GM12878 (cell line): ENCODE results near the gene SNAPIN. TPM values are rescaled to one million over a fixed set of nuclear protein-coding genes. Genes with fewer than 3 reads are reported as not detected.

Experiments
- ATAC-seq: fragments of 200-7000 bp; cut with Tn5 transposase; 3 replicates; pipeline ENCODE4 v1.9.1; 2020; ENCODE audit warnings: mild to moderate bottlenecking, moderate library complexity
- BruUV-seq: library from RNA; stranded (reverse); fragments of 400-500 nt; replicated peaks from 2 replicates; lab custom pipeline; 2021; lab: Mats Ljungman, UMichigan
- CTCF ChIA-PET: fragments of 300-600 bp; sonication (Branson Sonifier 250); formaldehyde crosslinking; extraction: SDS; loops from one replicate; lab custom pipeline; 2021; ENCODE audit warnings: inconsistent platforms; lab: Yijun Ruan, JAX
- POLR2A ChIA-PET: fragments of 350-600 bp; formaldehyde crosslinking; extraction: SDS; loops from one replicate; lab custom pipeline; 2021; ENCODE audit warnings: inconsistent platforms; lab: Charles Lee
- RAD21 ChIA-PET: fragments of 300-600 bp; sonication (Branson Sonifier 250); formaldehyde crosslinking; loops from one replicate; lab custom pipeline; 2023; ENCODE audit warnings: antibody characterized with exemption; ENCODE audit not compliant: unreplicated experiment; lab: Charles Lee
- SMC1A ChIA-PET: fragments of 300-600 bp; sonication (Branson Sonifier 250); formaldehyde crosslinking; loops from one replicate; lab custom pipeline; 2023; ENCODE audit not compliant: unreplicated experiment, uncharacterized antibody; lab: Charles Lee
- DNase-seq: peaks from one replicate; pipeline ENCODE4 v3.0.0-alpha.2; 2011; ENCODE audit warnings: low read depth, low spot score
- FAIRE-seq: peaks from 3 replicates; lab custom pipeline; 2011; peaks lifted over from hg19 to GRCh38; lab: Jason Lieb, UNC
- H2AFZ ChIP-seq: 2 replicates; pipeline ENCODE4 v1.6.0; 2011; ENCODE audit warnings: low read depth, low read length, control low read depth; ENCODE audit not compliant: control insufficient read depth
- H3K27ac ChIP-seq: 2 replicates; pipeline ENCODE4 v1.5.1; 2011; ENCODE audit warnings: control low read depth; ENCODE audit not compliant: control insufficient read depth, insufficient read depth
- H3K27me3 ChIP-seq, 2 experiments: replicated peaks in 1 of 2; 2 replicates each; pipeline versions ENCODE4 v1.6.0 to v1.6.1; 2011; ENCODE audit warnings: low read length in 1 of 2; ENCODE audit not compliant: control insufficient read depth in 2 of 2, insufficient read depth in 2 of 2
- H3K36me3 ChIP-seq, 2 experiments: 2 replicates each; pipeline ENCODE4 v1.5.1; 2011; ENCODE audit warnings: low read length in 1 of 2; ENCODE audit not compliant: control insufficient read depth in 2 of 2, insufficient read depth in 2 of 2
- H3K4me1 ChIP-seq: 2 replicates; pipeline ENCODE4 v1.6.1; 2011; ENCODE audit warnings: mild to moderate bottlenecking, low read length, moderate library complexity, mixed read lengths; ENCODE audit not compliant: control insufficient read depth, insufficient read depth
- H3K4me2 ChIP-seq: 2 replicates; pipeline ENCODE4 v1.6.0; 2011; ENCODE audit warnings: control low read depth; ENCODE audit not compliant: control insufficient read depth, insufficient read depth
- H3K4me3 ChIP-seq: fragments of 200-600 bp; sonication (generic); 2 replicates; pipeline ENCODE4 v1.5.1; 2016
- H3K79me2 ChIP-seq: 2 replicates; pipeline ENCODE4 v1.6.0; 2011; ENCODE audit warnings: low read length; ENCODE audit not compliant: control insufficient read depth, insufficient read depth
- H3K9ac ChIP-seq: 2 replicates; pipeline ENCODE4 v1.8.0; 2011; ENCODE audit warnings: low read length, control low read depth, mixed read lengths; ENCODE audit not compliant: control insufficient read depth, insufficient read depth
- H3K9me3 ChIP-seq: replicated peaks from 3 replicates; pipeline ENCODE4 v1.5.1; 2011; ENCODE audit warnings: mild to moderate bottlenecking, low read length; ENCODE audit not compliant: control insufficient read depth, insufficient read depth
- H4K20me1 ChIP-seq: 2 replicates; pipeline ENCODE4 v1.6.0; 2011; ENCODE audit not compliant: control insufficient read depth, insufficient read depth
- BHLHE40 ChIP-seq, 2 experiments: fragments of 450-650 bp in 1 of 2; IDR thresholded peaks; 2 replicates each; pipeline ENCODE4 v1.6.1; 2011 to 2017; ENCODE audit warnings: low read depth in 2 of 2, borderline replicate concordance in 1 of 2, improper control_type of control experiment in 1 of 2, low read length in 1 of 2, mild to moderate bottlenecking in 1 of 2
- BMI1 ChIP-seq: fragments of 450-650 bp; IDR thresholded peaks from 2 replicates; pipeline ENCODE4 v1.6.1; 2016; ENCODE audit warnings: mild to moderate bottlenecking, moderate library complexity, borderline replicate concordance
- EZH2 ChIP-seq: IDR thresholded peaks from 2 replicates; pipeline ENCODE4 v1.6.1; 2012; ENCODE audit warnings: low read depth, mild to moderate bottlenecking, control low read depth, inconsistent platforms, low read length, borderline replicate concordance; ENCODE audit not compliant: control insufficient read depth
- NR2C1 ChIP-seq: fragments of 450-650 bp; IDR thresholded peaks from 2 replicates; pipeline ENCODE4 v1.6.1; 2017; ENCODE audit warnings: antibody characterized with exemption, mild to moderate bottlenecking, moderate library complexity
- PAX5 ChIP-seq: IDR thresholded peaks from 2 replicates; pipeline ENCODE4 v1.6.1; 2011; ENCODE audit warnings: low read depth, low read length, borderline replicate concordance
- RBBP5 ChIP-seq: fragments of 200-600 bp; sonication (generic); conservative IDR thresholded peaks from 2 replicates; pipeline ENCODE4 v1.6.1; 2016
- RELB ChIP-seq: fragments of 450-650 bp; IDR thresholded peaks from 2 replicates; pipeline ENCODE4 v1.6.1; 2017; ENCODE audit warnings: low read depth, mild to moderate bottlenecking, moderate library complexity
- SREBF1 ChIP-seq: IDR thresholded peaks from 2 replicates; pipeline ENCODE4 v1.6.1; 2012; ENCODE audit warnings: mild to moderate bottlenecking, low read length
- TARDBP ChIP-seq: IDR thresholded peaks from 2 replicates; pipeline ENCODE4 v1.6.1; 2016; ENCODE audit warnings: borderline replicate concordance
- TBL1XR1 ChIP-seq: IDR thresholded peaks from 2 replicates; pipeline ENCODE4 v1.6.1; 2012; ENCODE audit warnings: low read depth, low read length, improper control_type of control experiment
- USF2 ChIP-seq: IDR thresholded peaks from 2 replicates; pipeline ENCODE4 v1.6.1; 2011; ENCODE audit warnings: low read depth, low read length, improper control_type of control experiment, borderline replicate concordance
- ZNF622 ChIP-seq: fragments of 450-650 bp; IDR thresholded peaks from 2 replicates; pipeline ENCODE4 v1.6.1; 2017; ENCODE audit warnings: mild to moderate bottlenecking, inconsistent platforms
- ZZZ3 ChIP-seq: IDR thresholded peaks from 2 replicates; pipeline ENCODE4 v1.6.1; 2011; ENCODE audit warnings: low read depth; ENCODE audit not compliant: control insufficient read depth, insufficient read length
- WGBS: methylation state at CpG from one replicate; pipeline ENCODE4 v1.1.6; 2016; ENCODE audit warnings: low lambda C conversion rate; ENCODE audit not compliant: insufficient replicate concordance, insufficient coverage; ENCODE audit errors: missing lambda C conversion rate; 5-methylcytosine and 5-hydroxymethylcytosine counted together
- in situ Hi-C: fragments of 300-500 bp; cut with MboI; formaldehyde crosslinking; loops from 9 replicates; pipeline ENCODE4 v1.14.3; 2018; ENCODE audit warnings: mixed read lengths
- intact Hi-C: fragments of 100-400 bp; cut with micrococcal nuclease; formaldehyde crosslinking; loops from one replicate; pipeline ENCODE4 v1.14.2; 2022; ENCODE audit not compliant: unreplicated experiment
- polyA plus RNA-seq, 11 experiments: library from polyadenylated mRNA; depleted of rRNA in 4 of 11; unstranded in 6 of 11; stranded (reverse) in 5 of 11; fragments of >200 nt; fragmentation: Nextera tagmentation in 4 of 11; fragmentation: Illumina TruSeq in 1 of 11; extraction: Ambion mirVana in 4 of 11; extraction: Trizol in 1 of 11; gene quantifications; 1 replicate in 1 of 11; 2 replicates in 10 of 11; pipeline versions ENCODE4 v1.2.1 to v1.2.3, GENCODE V29; 2011 to 2016; ENCODE audit warnings: inconsistent platforms in 2 of 11, missing spikeins in 2 of 11, low read depth in 1 of 11
- total RNA-seq, 4 experiments: library from RNA; depleted of rRNA in 3 of 4; stranded (reverse); fragments of >200 nt in 3 of 4; fragmentation: Illumina TruSeq in 1 of 4; extraction: Trizol in 1 of 4; gene quantifications; 2 replicates each; pipeline versions ENCODE4 v1.2.1 to v1.2.3, GENCODE V29; 2013 to 2021
- TF ChIP-seq, protein P1 (sequence below): IDR thresholded peaks from 2 replicates; pipeline ENCODE4 v1.6.1; 2012; ENCODE audit warnings: mild to moderate bottlenecking, low read depth, low read length
- TF ChIP-seq, protein P2 (sequence below): fragments of 450-650 bp; IDR thresholded peaks from 2 replicates; pipeline ENCODE4 v1.6.1; 2016; ENCODE audit warnings: mild to moderate bottlenecking

SNAPIN gene
- total and polyA plus RNA-seq, 10 of the 15 experiments (the other 5 are each of a cell fraction or from before 2014, with no cell fraction given): 12.4 to 78.1 (median 38.6) TPM

DNA sequence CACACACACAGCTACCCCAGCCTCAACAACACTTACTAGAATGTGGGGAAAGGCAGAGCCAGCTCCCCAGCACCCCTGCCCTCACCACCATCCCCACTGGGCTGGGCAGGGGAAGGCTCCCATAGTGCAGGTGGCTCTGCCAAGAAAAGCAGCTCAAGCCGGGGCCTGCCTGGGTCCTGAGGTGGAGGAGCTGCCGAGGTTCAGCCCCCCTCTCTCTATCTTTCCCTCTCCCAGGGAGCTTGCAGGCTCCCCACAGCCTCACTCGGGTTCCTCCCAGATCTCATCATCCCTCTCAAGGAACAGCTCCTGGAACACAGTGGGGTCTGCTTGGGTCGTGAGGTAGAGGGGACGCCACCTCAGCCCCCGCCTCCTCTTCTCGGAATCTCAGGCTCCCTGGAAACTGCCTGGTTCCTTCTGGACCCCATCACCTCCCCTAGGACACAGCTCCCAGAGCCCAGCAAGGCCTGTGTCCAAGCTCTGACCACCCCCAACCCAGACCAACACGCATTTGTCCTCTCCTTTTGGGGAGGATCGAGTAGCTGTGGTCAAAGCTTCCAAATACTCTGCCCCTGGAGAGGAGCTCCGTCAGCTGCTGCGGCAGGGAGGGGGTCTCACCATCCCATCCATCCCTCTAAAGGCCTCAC lies 46.3 kb upstream of the SNAPIN start:
- in situ Hi-C loops (no loop called here), intact Hi-C loops (no loop called here)
- peaks cover 14% of the 10 kb centered on the region for H3K4me1 ChIP-seq
- no peak overlapping the region for H2AFZ ChIP-seq
- WGBS: 34% methylated on average over 11 of the region's 11 CpGs
- ChIA-PET CTCF (interaction anchor here (0.7 to 7.8 kb wide), 4 partner anchors 13 to 78 kb away, joined by 3 to 66 read pairs (median 4); partner anchors contain the start of genes S100A1 and S100A13), POLR2A (interaction anchor here (1.4 kb wide), 1 partner anchor 12 kb away, joined by 3 read pairs; no protein-coding TSS in a partner anchor), RAD21 (no interaction called here), SMC1A (no interaction called here)
- H3K79me2 ChIP-seq: no peaks in the 10 kb centered on the region
- DNase-seq: no peak
- FAIRE-seq: no peak
- ATAC-seq: no peak
- no peaks in the 10 kb centered on the region for H3K9me3 ChIP-seq
- no peak overlapping the region for H3K4me3 ChIP-seq
- no peak for TF ChIP-seq NR2C1
- TF ChIP-seq RBBP5: no peak
- no peak for TF ChIP-seq RELB
- no peak for TF ChIP-seq ZZZ3
- TF ChIP-seq, protein P1, sequence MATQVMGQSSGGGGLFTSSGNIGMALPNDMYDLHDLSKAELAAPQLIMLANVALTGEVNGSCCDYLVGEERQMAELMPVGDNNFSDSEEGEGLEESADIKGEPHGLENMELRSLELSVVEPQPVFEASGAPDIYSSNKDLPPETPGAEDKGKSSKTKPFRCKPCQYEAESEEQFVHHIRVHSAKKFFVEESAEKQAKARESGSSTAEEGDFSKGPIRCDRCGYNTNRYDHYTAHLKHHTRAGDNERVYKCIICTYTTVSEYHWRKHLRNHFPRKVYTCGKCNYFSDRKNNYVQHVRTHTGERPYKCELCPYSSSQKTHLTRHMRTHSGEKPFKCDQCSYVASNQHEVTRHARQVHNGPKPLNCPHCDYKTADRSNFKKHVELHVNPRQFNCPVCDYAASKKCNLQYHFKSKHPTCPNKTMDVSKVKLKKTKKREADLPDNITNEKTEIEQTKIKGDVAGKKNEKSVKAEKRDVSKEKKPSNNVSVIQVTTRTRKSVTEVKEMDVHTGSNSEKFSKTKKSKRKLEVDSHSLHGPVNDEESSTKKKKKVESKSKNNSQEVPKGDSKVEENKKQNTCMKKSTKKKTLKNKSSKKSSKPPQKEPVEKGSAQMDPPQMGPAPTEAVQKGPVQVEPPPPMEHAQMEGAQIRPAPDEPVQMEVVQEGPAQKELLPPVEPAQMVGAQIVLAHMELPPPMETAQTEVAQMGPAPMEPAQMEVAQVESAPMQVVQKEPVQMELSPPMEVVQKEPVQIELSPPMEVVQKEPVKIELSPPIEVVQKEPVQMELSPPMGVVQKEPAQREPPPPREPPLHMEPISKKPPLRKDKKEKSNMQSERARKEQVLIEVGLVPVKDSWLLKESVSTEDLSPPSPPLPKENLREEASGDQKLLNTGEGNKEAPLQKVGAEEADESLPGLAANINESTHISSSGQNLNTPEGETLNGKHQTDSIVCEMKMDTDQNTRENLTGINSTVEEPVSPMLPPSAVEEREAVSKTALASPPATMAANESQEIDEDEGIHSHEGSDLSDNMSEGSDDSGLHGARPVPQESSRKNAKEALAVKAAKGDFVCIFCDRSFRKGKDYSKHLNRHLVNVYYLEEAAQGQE: no peak
- TF ChIP-seq BHLHE40 (IDR thresholded peaks at IDR 0.05; ENCODE audit: borderline replicate concordance in 1 of 2, low read depth in 2 of 2, low read length in 1 of 2): no peak
- TF ChIP-seq PAX5: no peak
- TF ChIP-seq, protein P2, sequence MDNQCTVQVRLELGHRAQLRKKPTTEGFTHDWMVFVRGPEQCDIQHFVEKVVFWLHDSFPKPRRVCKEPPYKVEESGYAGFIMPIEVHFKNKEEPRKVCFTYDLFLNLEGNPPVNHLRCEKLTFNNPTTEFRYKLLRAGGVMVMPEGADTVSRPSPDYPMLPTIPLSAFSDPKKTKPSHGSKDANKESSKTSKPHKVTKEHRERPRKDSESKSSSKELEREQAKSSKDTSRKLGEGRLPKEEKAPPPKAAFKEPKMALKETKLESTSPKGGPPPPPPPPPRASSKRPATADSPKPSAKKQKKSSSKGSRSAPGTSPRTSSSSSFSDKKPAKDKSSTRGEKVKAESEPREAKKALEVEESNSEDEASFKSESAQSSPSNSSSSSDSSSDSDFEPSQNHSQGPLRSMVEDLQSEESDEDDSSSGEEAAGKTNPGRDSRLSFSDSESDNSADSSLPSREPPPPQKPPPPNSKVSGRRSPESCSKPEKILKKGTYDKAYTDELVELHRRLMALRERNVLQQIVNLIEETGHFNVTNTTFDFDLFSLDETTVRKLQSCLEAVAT: no peak
- no peak for TF ChIP-seq TBL1XR1
- no peak for TF ChIP-seq EZH2
- TF ChIP-seq TARDBP: no peak
- no peak for TF ChIP-seq ZNF622
- no peak for TF ChIP-seq BMI1
- no peak for TF ChIP-seq SREBF1
- TF ChIP-seq USF2: no peak
- no TSS peak for BruUV-seq
- H3K36me3 ChIP-seq: no peaks in the 10 kb centered on the region
- H3K27ac ChIP-seq: no peak overlapping the region
- H3K27me3 ChIP-seq: no peaks in the 10 kb centered on the region
- no peaks in the 10 kb centered on the region for H4K20me1 ChIP-seq
- no peak overlapping the region for H3K4me2 ChIP-seq
- H3K9ac ChIP-seq: no peak overlapping the region
